K562 (cell line): ENCODE data around the gene GYPC. TPM values are rescaled to one million over a fixed set of nuclear protein-coding genes. Genes with fewer than 3 reads are reported as not detected.

Experiments
- ARID1B ChIP-seq: fragments of 450-650 bp; IDR thresholded peaks from 2 replicates; pipeline ENCODE4 v1.6.1; 2016; ENCODE audit warnings: antibody characterized with exemption, mild to moderate bottlenecking, inconsistent platforms
- CBFA2T3 ChIP-seq: fragments of 450-650 bp; IDR thresholded peaks from 2 replicates; pipeline ENCODE4 v1.6.1; 2017
- CREM ChIP-seq: IDR thresholded peaks from 2 replicates; pipeline ENCODE4 v1.6.1; 2014; ENCODE audit warnings: antibody characterized with exemption, low read depth
- DIDO1 ChIP-seq: fragments of 450-650 bp; IDR thresholded peaks from 2 replicates; pipeline ENCODE4 v1.6.1; 2016; ENCODE audit warnings: low read depth, missing biosample characterization, missing genetic modification characterization
- FOXM1 ChIP-seq, 2 experiments: fragments of 450-650 bp in 1 of 2; sonication (generic) in 1 of 2; formaldehyde crosslinking in 1 of 2; IDR thresholded peaks; 2 replicates each; pipeline versions ENCODE4 v1.6.1 to v1.9.0; 2017 to 2022; ENCODE audit warnings: low read depth in 2 of 2, mild to moderate bottlenecking in 2 of 2, missing genetic modification reagents in 1 of 2, moderate library complexity in 1 of 2
- HBP1 ChIP-seq: fragments of 450-650 bp; formaldehyde crosslinking; IDR thresholded peaks from 2 replicates; pipeline ENCODE4 v1.4.0; 2022; ENCODE audit warnings: missing genetic modification characterization
- HDGF ChIP-seq: fragments of 450-650 bp; IDR thresholded peaks from 2 replicates; pipeline ENCODE4 v1.6.1; 2016
- HES1 ChIP-seq: fragments of 450-650 bp; IDR thresholded peaks from 2 replicates; pipeline ENCODE4 v1.6.1; 2016; ENCODE audit warnings: low read depth, mild to moderate bottlenecking, moderate library complexity
- LARP7 ChIP-seq: fragments of 450-650 bp; IDR thresholded peaks from 2 replicates; pipeline ENCODE4 v1.6.1; 2016
- RB1 ChIP-seq: fragments of 450-650 bp; IDR thresholded peaks from 2 replicates; pipeline ENCODE4 v1.6.1; 2017; ENCODE audit warnings: low read depth, mild to moderate bottlenecking
- TEAD2 ChIP-seq: fragments of 450-650 bp; IDR thresholded peaks from 2 replicates; pipeline ENCODE4 v1.6.1; 2016; ENCODE audit warnings: missing genetic modification characterization, control low read depth, missing compliant biosample characterization
- TGIF2 ChIP-seq: sonication (generic); formaldehyde crosslinking; IDR thresholded peaks from 2 replicates; pipeline ENCODE4 v1.8.1; 2022; ENCODE audit warnings: mild to moderate bottlenecking, missing genetic modification reagents, moderate library complexity
- THRA ChIP-seq: fragments of 450-650 bp; IDR thresholded peaks from 2 replicates; pipeline ENCODE4 v1.6.1; 2017; ENCODE audit warnings: mild to moderate bottlenecking, moderate library complexity
- polyA plus RNA-seq, 8 experiments: library from polyadenylated mRNA; depleted of rRNA in 4 of 8; stranded (reverse) in 5 of 8; unstranded in 3 of 8; fragments of >200 nt; fragmentation: Nextera tagmentation in 2 of 8; fragmentation: Illumina TruSeq in 1 of 8; extraction: Ambion mirVana in 2 of 8; extraction: Trizol in 1 of 8; gene quantifications; 2 replicates each; pipeline versions ENCODE4 v1.2.1 to v1.2.3, GENCODE V29; 2011 to 2014; ENCODE audit warnings: inconsistent platforms in 1 of 8, missing spikeins in 1 of 8
- total RNA-seq, 7 experiments: library from RNA; depleted of rRNA in 6 of 7; stranded (reverse); fragments of >200 nt in 6 of 7; fragmentation: Illumina TruSeq in 2 of 7; extraction: Trizol in 2 of 7; gene quantifications; 2 replicates each; pipeline versions ENCODE4 v1.2.1 to v1.2.3, GENCODE V29; 2011 to 2021; ENCODE audit warnings: low replicate concordance in 1 of 7
- TF ChIP-seq, protein P1 (sequence below): fragments of 250-450 bp; sonication (Bioruptor Pico); IDR thresholded peaks from 2 replicates; pipeline ENCODE4 v1.5.0; 2020; ENCODE audit warnings: mild to moderate bottlenecking
- TF ChIP-seq, protein P2 (sequence below), 2 experiments: IDR thresholded peaks; 2 replicates each; pipeline ENCODE4 v1.6.1; 2012; ENCODE audit warnings: improper control_type of control experiment in 2 of 2, low read depth in 2 of 2, low read length in 2 of 2, borderline replicate concordance in 1 of 2
- TF ChIP-seq, protein P3 (sequence below): IDR thresholded peaks from 2 replicates; pipeline ENCODE4 v1.6.1; 2011; ENCODE audit warnings: borderline replicate concordance, low read depth, mild to moderate bottlenecking, moderate library complexity, low read length; ENCODE audit not compliant: insufficient read depth, poor library complexity, severe bottlenecking

Gene GYPC
- total and polyA plus RNA-seq, 9 of the 15 experiments (the other 6 are each of a cell fraction or from before 2014, with no cell fraction given): 50.6 to 282 (median 194) TPM

DNA sequence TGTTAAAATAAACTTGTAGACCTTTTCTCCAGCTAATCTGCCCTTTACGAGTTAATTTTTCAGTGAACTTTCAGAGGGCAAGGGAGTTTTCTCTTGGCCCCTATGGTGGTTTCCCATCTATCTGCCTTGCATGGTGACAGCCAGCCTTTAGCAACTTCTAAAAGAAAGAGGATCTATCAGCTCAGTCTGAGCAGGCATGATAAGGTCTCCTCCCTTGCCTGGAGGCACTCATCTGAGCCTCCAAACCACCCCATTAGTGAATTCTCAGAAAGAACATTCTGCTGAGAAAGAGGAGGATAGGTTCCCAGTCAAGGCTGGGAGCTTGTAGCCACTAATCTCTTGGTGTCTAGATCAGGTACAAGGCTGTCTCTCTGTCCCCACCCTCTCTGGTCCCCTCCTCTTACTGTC is 10.7 kb upstream of the GYPC start (continued):
- TF ChIP-seq THRA (no peak), FOXM1 (IDR thresholded peaks at IDR 0.05; ENCODE audit: low read depth) (peak; percentile 76), FOXM1 (CRISPR knock-in tag; IDR thresholded peaks at IDR 0.05; ENCODE audit: low read depth) (no peak), HDGF (no peak), TEAD2 (no peak), DIDO1 (tag) (no peak), TGIF2 (CRISPR knock-in tag) (no peak), CBFA2T3 (peak; percentile 97), HES1 (no peak), ARID1B (peak; percentile 98), RB1 (no peak), LARP7 (no peak), CREM (peak; percentile 46; the same call in 1 of the 2 replicates), HBP1 (CRISPR knock-in tag) (no peak)
- TF ChIP-seq, protein P1, sequence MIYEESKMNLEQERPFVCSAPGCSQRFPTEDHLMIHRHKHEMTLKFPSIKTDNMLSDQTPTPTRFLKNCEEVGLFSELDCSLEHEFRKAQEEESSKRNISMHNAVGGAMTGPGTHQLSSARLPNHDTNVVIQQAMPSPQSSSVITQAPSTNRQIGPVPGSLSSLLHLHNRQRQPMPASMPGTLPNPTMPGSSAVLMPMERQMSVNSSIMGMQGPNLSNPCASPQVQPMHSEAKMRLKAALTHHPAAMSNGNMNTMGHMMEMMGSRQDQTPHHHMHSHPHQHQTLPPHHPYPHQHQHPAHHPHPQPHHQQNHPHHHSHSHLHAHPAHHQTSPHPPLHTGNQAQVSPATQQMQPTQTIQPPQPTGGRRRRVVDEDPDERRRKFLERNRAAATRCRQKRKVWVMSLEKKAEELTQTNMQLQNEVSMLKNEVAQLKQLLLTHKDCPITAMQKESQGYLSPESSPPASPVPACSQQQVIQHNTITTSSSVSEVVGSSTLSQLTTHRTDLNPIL (CRISPR knock-in tag): no peak
- TF ChIP-seq, protein P2, sequence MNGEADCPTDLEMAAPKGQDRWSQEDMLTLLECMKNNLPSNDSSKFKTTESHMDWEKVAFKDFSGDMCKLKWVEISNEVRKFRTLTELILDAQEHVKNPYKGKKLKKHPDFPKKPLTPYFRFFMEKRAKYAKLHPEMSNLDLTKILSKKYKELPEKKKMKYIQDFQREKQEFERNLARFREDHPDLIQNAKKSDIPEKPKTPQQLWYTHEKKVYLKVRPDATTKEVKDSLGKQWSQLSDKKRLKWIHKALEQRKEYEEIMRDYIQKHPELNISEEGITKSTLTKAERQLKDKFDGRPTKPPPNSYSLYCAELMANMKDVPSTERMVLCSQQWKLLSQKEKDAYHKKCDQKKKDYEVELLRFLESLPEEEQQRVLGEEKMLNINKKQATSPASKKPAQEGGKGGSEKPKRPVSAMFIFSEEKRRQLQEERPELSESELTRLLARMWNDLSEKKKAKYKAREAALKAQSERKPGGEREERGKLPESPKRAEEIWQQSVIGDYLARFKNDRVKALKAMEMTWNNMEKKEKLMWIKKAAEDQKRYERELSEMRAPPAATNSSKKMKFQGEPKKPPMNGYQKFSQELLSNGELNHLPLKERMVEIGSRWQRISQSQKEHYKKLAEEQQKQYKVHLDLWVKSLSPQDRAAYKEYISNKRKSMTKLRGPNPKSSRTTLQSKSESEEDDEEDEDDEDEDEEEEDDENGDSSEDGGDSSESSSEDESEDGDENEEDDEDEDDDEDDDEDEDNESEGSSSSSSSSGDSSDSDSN (IDR thresholded peaks at IDR 0.05; ENCODE audit: borderline replicate concordance in 1 of 2, low read depth in 2 of 2, low read length in 2 of 2): peak; percentile 68 to 86; a peak in 3 of 4 replicates
- TF ChIP-seq, protein P3, sequence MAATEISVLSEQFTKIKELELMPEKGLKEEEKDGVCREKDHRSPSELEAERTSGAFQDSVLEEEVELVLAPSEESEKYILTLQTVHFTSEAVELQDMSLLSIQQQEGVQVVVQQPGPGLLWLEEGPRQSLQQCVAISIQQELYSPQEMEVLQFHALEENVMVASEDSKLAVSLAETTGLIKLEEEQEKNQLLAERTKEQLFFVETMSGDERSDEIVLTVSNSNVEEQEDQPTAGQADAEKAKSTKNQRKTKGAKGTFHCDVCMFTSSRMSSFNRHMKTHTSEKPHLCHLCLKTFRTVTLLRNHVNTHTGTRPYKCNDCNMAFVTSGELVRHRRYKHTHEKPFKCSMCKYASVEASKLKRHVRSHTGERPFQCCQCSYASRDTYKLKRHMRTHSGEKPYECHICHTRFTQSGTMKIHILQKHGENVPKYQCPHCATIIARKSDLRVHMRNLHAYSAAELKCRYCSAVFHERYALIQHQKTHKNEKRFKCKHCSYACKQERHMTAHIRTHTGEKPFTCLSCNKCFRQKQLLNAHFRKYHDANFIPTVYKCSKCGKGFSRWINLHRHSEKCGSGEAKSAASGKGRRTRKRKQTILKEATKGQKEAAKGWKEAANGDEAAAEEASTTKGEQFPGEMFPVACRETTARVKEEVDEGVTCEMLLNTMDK: no peak
